NCI-H2107 (cell line): ENCODE measurements around the gene GREM1.

ENCODE experiments used
- DNase-seq: peaks from one replicate; lab custom pipeline; 2025; lab: John Stamatoyannopoulos, UW

The GREM1 gene

DNA sequence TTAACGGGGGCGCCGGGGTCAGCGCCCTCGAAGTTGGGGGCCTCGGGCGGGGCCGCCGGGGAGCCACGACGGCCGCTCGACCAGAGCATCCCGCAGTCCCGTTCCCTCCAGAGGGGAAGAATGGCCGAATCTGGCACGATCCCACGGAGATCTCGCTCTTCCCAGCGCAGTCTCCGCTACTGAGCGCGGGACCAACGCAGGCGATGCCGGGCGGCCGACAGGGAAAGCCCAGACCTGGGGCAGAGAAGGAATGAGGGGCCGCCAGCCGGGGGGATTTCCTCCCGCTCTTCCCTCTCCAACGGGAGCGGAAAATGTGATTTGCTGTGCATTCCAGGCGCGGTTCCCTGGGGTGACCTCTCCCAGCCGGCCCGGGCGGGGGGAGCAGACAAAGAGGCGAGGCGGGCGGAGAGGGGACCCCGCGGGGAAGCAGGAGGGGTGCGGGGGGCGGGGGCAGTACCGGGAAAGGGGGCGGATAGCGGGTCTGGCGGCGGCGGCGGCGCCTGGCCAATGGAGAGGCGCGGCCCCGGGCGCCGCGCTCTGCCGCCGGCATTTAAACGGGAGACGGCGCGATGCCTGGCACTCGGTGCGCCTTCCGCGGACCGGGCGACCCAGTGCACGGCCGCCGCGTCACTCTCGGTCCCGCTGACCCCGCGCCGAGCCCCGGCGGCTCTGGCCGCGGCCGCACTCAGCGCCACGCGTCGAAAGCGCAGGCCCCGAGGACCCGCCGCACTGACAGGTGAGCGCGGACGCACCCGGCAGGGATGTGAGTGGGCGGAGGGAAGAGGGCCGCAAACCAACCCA is at the start of gene GREM1:
TSS of gene GREM1 (plus strand) at position 579 of the 801 bp plus-strand sequence. CDS start 12,687 bp downstream, outside the sequence.
- no peak for DNase-seq

DNA sequence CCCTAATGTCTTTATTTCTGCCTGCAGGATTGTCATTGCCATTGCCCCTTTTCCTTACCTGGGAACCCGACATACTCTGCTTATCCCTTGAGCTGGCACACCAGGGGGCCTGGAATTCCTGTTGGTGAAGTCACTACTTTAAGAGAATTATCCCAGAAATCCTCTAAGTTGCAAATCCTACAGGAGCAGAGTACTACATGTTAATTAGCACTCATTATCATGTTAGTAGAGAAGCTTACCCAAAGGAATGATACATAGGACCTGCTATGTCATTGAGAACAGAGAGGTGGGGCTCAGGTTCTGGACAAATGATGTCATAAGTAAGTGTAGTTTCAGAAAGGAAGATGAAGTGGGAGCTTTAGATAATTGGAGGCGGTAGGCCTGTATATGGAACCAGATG is 48.9 kb upstream of the GREM1 start:
- DNase-seq: no peak

DNA sequence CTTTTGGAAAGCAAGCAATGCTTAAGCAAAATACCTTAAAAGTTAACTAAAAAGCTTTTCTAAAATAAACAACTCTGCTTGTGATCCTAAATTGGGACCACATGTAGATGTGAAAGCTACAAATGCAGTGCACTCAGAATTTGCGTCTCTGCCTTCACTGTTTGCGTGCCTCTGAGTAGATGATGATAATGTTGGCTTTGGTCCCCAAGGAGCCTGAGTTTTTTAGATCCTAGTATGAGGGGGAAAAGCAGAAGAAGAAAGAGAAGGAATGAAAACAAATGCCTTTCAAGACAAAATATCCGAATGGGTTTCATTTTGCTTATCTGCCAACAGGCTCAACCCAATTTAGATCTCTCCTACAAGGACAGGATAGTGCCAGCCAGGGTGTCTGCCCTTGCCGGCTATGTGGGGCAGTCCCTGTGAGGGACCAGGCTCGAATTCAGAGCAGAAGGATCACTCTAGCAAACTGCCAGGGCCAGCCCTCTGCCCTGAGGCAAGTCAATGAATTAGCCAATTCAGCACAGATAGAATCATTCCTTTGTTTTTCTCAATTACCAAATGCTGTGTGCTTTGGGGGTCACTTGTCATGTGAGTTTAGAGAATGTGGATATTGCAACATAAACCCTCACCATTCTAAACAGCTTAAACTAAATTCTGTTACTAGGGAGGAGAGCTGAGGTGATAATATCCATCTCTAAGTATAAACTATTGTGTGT is 47.8 kb upstream of the GREM1 start:
- no peak for DNase-seq

GRCh38 chr15:32670623-32671022 is 47.2 kb upstream of the GREM1 start:
- DNase-seq: no peak

DNA sequence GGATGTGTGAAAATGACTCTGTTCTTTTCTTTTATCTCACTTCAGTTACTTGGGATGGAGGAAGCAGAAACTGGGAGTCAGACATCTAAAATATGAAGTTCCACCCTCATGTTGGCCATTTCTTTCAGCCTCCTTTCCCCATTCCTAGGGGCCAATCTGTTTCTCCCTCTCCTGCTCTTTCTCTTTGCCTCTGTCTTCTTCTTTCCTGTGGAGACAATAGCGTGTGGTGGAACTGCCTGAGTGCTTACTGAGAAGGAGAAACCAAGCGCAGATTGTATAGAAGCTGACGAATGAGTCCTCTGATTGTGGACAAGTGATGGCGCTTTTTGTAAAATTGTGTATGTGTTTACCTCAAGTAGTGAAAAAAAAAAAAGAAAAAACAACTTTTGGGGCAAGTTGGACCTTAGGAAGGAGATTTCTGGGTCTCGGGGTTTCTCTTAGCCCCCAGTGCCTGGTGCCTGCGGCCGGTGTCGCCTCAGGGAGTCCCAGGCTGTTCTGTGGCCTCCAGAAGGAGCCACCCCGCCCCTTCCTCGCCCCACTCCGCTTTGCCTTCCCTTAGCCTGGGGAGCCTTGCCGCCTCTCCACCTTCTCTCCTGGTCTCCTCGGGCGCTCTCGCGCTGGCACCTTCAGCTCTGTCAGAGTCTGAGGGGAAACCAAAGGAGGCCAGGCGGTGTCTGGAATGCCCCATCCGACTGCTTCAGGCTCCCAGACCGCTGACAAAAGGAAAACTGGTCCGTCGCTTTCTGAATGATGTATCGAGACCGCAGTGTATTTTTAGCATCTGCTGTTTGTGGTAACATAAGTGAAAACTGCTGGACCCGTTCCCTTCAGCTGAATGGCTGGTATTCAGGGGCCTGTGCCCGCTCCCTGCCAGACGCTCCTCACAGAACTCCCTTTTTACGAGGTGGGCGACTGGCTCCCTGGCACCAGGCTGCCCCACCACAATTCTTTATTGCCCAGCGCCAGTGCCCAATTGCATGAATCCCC is 46.2 kb upstream of the GREM1 start:
- no peak for DNase-seq

DNA sequence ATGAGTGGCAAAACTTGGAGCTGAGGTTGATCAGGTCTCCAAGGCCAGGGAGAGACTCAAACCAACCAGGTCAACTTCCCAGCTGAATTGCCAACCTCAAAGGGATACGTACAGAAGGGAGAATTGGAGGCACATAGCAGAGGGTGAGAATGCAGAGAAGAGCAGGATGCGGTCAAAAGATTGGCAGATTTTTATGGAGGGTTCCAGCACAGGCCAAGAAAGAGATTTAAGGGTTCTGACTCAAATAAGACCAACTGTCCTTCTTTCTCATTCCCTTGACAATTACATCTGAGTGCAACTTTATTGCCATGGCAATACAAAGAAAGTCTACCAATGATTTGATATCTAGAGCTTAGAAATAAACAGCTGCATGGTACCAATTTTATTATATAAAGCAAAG is 43.1 kb upstream of the GREM1 start:
- DNase-seq: no peak

GRCh38 chr15:32675466-32675865 is 42.3 kb upstream of the GREM1 start:
- DNase-seq: no peak

DNA sequence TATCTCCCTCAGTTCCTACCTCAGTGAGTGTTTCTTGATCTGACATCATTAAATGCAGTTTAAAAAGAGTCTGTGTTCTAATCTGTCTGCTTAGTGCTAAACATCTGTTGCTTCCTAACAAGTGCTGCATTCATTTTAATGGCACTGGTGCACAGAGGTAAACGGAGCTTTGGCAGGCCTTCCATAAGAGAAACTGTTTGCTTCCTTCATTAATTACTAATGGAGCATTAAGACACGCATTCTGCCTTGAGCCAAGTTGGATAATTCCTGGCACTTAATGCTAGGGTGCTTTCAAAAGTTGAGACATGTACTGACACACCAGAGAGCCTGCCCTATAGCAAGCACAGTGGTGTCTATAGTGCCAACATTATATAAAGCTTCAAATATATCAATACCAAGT is 41.6 kb upstream of the GREM1 start:
- no peak for DNase-seq

GRCh38 chr15:32677238-32677750 is 40.5 kb upstream of the GREM1 start:
- no peak for DNase-seq

DNA sequence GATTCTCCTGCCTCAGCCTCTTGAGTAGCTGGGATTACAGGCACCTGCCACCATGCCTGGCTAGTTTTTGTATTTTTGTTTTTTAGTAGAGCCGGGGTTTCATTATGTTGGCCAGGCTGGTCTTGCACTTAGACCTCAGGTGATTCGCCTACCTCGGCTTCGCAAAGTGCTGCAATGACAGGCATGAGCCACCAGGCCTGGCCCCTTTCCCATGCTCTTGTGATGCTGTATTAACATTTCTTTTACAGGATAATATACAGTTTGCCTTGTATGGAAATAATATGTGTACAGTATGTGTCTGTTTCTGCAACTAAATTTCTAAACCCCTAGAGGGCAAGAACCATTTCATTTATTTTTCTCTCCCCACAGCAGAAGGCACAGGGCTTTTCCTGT is 38.5 kb upstream of the GREM1 start:
- no peak for DNase-seq

- no peak for DNase-seq
These were observed 35.2 kb upstream of the GREM1 start for GRCh38 chr15:32682569-32682968.

DNA sequence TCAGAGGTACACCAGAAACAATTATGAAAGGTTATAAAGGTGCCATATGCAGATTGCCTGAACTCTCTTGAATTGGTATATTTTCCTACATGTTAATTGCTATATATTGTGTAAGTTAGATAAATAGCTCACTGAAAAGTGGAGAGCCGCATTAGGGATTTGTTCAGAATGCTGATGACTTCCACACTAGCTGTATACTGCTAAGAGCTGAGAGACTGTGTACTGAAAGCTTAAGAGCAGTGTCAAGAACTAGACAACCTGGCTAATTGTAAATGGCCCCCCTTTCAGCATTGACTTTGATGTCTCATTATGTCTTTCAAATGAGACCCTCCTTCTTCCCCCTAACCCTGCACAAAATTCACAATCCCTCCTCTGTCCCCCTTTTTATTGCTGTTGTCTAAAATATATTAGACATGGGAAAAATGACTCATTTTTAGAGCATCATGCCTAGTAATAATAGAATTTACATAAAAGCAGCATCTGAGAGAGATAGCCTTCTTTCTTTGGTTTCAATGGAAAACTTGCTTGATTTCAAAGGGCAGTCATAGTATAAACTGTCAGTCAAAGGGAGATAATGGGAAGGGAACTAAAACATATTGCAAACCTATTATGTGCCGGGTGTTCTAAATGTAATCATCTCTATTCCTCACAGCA is 34.7 kb upstream of the GREM1 start:
- DNase-seq: no peak

GRCh38 chr15:32683906-32684584 is 33.8 kb upstream of the GREM1 start:
- DNase-seq: no peak

DNA sequence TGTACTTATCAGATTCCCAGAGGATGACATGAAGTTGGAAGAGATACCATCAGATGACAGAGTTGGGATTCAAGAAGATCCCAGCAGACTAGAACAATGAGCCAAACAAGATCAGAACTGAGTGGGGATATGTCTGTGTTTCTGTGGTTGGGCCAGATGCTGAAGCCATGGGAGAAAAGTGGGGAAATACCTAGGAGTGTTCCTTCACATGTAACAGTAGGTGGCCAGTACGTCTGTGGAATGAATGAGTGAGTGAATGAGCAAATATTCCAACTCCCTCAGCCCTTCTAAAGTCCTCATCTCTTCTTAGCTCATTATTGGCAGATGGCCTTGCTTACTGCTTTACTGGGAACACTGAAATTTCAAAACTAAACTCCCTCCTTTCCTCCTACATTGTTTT is 32.2 kb upstream of the GREM1 start:
- no peak for DNase-seq

DNA sequence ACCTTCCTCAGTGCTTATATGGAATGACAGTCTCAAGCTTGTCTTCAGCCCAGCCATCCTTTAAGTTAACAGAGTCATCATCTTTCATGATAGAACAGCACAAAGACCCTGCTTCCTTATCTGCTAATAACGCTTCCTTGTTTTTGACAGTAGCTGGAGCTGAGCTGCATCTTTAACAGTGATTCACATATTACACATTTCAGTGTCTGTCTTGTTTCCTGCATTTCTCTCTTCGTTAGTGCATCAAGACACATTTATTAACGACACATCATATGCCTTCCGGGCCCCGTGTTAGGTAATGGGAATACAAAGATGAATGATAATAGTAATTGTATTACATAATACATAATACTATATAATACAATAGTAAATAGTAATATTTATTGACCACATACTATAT is 30.2 kb upstream of the GREM1 start:
- DNase-seq: no peak

DNA sequence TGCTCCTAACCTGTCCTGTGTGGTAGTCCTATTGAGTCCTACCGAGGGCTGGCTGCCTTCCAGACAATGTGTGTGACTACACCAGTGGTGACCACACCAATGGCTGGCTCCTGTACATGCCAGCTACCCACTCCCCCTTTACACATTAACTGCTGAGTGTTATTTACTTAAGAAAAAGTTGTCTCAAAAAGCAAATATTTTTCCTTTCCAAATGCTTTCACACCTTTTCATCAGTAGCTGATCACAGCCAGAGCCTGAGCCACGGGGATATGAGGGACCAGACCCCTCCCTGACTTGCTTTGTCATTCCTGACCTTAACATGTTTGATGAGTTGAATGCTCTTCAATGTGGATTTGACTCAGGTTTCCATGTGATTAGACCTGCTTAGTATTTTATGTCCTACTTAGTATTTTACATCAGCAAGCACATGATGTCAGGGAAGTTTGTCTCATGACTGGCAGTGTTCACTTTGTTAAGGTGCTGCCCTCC is 29.6 kb upstream of the GREM1 start:
- no peak for DNase-seq

- DNase-seq: no peak
These were observed 26.7 kb upstream of the GREM1 start for GRCh38 chr15:32690941-32691688.

DNA sequence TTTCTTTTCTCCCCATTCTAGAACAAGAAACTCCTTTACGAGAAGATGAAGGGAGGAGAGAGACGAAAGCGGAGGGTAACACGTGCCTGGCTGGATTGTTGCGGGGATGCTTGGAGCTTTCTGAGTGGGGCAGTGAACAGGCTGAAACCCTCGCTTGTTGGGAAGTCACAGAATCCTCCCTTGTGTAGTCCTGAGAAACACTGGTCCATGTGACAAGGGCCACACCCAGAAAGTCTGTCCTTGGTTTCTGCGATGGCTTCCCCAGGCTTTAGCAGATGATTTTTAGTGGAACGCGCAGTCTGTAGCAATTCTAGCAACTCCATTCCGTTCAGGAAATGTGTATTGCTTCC is 26.1 kb upstream of the GREM1 start:
- DNase-seq: no peak

GRCh38 chr15:32692286-32692685 is 25.5 kb upstream of the GREM1 start:
- DNase-seq: no peak
